Inferior parietal cortex (tissue), 1 donor: ENCODE data around the gene TRIM3.

Source experiments
- DNase-seq: peaks from one replicate; pipeline ENCODE4 v3.0.0-alpha.2; 2016; ENCODE audit errors: extremely low spot score

TRIM3 gene

DNA sequence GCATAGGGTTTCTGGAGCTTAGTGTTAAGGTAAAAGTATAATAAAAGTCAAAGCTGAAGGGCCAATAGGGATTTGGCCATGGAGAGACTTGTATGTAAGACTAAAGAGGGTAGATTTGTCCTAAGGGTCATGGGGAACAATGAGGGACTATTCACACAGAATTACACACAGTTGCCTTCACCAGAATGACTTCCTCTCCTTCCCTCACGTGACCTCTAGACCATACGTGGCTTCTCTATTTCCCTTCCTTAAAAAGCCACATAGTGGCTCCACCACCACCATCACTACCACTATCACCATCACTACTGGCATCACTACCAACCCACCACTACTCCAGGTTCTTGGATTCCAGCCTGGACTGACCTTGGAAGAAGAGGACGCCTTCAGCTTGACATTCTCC, 35.7 kb downstream of the TRIM3 start:
- DNase-seq: no peak

DNA sequence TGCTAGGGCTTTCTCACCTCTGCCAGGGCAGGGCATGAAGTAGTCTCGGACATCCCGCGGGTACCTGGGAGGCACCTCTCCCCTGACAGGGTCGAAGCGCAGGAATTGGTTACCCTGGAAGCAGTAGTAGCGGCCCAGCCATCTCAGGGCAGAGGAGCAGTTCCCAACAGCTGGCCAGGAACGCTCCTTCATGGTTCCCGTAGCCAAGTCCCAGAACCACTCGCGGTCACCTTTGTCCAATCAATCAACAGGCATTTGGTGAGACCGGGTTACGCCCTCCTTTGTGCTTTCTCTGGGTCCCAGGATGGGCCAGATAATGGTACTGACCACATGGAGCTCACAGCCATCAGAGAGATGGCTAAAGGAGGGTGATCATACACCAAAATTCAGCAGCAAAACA, 36.3 kb downstream of the TRIM3 start:
- no peak for DNase-seq

GRCh38 chr11:6433998-6434660, 39.6 kb downstream of the TRIM3 start:
- no peak for DNase-seq

GRCh38 chr11:6431861-6432260, 41.9 kb downstream of the TRIM3 start:
- no peak for DNase-seq

DNA sequence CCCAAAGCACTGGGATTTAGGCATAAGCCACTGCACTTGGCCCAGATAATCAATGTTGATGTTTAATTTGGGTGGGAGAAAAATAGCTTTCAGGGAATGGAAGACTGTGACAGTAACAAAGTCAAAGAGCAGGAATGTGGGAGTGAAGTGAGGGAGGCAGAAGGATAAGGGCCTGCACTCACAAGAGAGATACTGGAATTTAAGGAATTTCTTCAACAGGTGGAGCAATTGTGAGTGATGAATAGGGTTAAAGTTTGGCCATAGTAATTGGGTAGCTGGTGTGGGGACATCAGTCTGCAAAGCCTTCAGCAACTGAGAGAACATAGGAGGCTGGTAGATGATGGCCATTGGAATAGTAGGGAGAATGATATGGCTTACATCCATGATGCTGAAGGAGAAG, 46.2 kb downstream of the TRIM3 start:
- no peak for DNase-seq

DNA sequence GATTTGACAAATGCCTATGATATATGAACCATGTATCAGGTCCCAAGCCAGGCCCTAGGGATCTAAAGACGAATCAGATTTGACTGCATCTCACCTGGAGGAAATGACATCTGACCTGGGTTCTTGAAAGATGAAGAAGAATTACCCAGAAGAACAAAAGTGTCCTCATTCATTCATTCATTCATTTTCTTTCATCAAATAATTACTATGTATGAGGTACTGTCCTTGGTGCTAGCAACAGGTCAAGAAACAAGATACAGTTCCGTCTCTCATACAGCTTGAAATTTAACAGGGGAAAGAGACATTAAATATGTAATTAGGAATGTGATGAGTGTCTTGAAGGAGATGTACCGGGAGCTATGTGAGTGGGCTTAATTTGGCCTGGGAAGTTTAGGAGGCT, 53.1 kb downstream of the TRIM3 start:
- no peak for DNase-seq

GRCh38 chr11:6419009-6419631, 54.6 kb downstream of the TRIM3 start, which contains the start of gene APBB1:
Gene APBB1 (minus strand): TSS chr11:6419094. CDS start chr11:6411347, 7,747 bp downstream.
- DNase-seq: peak; percentile 68

DNA sequence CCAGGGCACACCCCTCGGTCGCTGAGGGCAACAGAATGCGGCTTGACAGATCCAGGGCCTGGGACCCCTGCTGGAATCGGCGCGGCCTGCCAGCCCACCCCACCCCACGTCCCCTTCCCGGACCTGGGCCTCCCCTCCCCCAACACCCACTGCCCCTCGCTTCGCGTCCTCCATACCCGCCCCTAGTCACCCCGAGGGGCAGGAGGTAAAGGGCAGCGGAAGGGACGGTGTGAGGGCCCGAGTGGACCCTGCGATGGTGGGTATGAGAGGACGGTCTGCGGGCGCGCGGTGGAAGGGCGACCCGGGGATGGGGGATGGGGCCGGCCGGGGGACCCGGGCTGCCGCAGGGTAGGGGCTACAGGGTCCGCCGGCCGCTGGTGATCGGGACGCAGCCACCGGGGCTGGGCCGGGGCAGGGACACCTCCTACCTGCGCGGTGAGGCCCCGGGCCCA, 55.2 kb downstream of the TRIM3 start:
- no peak for DNase-seq

GRCh38 chr11:6417907-6418556, 55.7 kb downstream of the TRIM3 start:
- DNase-seq: no peak

GRCh38 chr11:6415797-6416196, 57.9 kb downstream of the TRIM3 start:
- DNase-seq: no peak

GRCh38 chr11:6414874-6415328, 58.8 kb downstream of the TRIM3 start:
- DNase-seq: no peak

GRCh38 chr11:6413791-6414201, 59.9 kb downstream of the TRIM3 start:
- peak; percentile 68 for DNase-seq

GRCh38 chr11:6411594-6412031, 62.1 kb downstream of the TRIM3 start:
- DNase-seq: peak; percentile 64

GRCh38 chr11:6410695-6411430, 62.9 kb downstream of the TRIM3 start:
- no peak for DNase-seq

- no peak for DNase-seq
Measured at GRCh38 chr11:6406370-6406769, 67.4 kb downstream of the TRIM3 start.

GRCh38 chr11:6405846-6406245, 67.9 kb downstream of the TRIM3 start:
- no peak for DNase-seq

DNA sequence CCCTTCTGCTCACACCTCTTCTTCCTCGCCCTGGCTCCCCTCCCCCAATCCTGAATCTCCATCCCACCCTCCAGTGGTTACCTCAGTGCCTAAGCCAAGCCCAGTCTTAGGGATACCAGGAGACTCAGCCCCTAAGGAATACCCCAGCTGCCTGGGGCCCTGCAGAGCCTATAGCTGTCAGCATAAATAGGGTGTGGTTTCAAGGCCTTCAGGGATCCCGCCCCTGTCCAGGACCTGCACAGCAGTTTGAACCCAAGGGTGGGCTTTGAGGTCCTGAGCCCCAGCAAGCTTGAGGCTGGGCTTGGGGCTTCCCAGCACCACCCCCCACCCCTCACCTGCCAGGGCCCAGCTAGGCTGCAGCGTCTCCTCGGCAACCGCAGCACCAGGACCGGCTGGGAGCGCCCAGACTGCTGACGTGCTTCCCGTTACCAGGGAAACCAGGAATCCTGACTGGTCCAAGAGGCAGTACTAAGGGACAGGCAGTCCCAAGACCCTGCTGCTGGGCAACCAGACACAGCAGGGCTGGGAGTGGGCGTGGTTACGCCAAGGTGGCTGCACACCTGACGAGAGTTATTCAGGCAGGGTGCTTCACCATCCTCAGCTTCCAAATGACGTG, 68.6 kb downstream of the TRIM3 start:
- DNase-seq: no peak

DNA sequence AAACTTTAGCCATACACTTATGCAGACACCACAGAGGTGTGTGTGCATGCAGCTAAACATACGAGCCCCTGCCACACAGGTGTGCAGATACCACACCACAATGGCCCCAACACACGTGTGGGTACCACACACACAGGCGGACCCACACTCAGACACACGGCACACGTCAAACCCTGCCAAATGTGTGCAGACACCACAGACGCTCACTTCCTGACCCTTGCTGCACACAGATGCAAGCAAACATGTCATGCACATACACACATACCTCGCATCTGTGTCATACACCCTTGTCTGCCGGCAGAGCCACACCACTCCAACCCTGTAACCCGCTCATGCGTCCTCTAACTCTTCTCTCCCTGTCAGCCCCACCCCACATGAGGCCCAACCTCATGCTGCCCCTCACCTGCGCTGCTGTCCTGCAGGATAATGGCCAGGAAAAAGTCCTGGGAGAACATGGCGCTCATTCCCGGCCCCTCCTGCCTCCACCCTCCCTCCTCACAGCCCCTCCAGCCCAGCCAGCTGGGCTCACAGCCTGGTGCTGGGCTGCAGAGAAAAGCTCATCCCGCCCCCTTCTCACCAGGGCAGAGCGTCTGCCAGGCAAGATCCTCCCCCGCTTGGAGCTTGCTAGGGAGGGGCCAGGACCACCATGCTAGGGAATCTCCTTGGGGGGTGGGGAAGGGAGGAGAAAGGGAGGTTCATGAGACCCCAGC, 69.2 kb downstream of the TRIM3 start:
- DNase-seq: no peak

DNA sequence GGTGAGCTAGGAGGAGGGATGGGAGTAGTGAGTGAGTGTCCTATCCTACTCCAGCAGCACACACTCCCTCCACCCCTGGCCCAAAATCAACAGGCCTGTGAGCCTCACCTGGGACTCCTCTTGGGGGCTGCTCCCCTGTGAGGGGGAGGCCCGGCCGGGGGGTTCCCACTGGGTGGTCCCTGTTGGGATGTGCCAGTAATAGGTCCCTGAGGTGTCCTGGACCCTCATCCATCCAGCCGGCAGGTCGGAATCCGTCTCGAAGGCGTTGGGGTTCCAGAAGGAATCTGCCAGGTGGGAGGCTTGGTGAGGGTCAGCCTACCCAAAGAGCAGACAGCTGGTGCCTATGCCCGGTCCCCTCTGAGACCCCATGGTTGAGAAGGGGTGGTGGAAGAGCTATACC, 70.2 kb downstream of the TRIM3 start:
- no peak for DNase-seq

- no peak for DNase-seq
Measured at GRCh38 chr11:6402561-6402981, 71.2 kb downstream of the TRIM3 start.

- DNase-seq: no peak
Measured at GRCh38 chr11:6402061-6402470, 71.7 kb downstream of the TRIM3 start.
